Adipose tissue (tissue), 3 donors: ENCODE data around the gene PSME3IP1. TPM values are rescaled to one million over a fixed set of nuclear protein-coding genes. Genes with fewer than 3 reads are reported as not detected.
A peak's percentile ranks its signal among the peaks of the same experiment; 100 is the strongest.

Experiments used
- H3K27ac ChIP-seq: one replicate; pipeline ENCODE4 v1.5.1; 2013; ENCODE audit warnings: low read depth, low read length
- WGBS, 3 donors: extraction: QIAGEN DNeasy Blood & Tissue Kit; methylation state at CpG; one replicate each; pipeline ENCODE4 v1.1.7; 2013; 5-methylcytosine and 5-hydroxymethylcytosine counted together
- polyA plus RNA-seq, 3 donors: library from polyadenylated mRNA; stranded (reverse); fragments of 200-250 nt; gene quantifications; one replicate each; pipeline ENCODE4 v1.2.3, GENCODE V29; 2013
- donor health status: healthy with polysubstance abuse.
- donor health status: Bipolar disorder and iron deficiency.
- donor health status: healthy.

Gene PSME3IP1, protein sequence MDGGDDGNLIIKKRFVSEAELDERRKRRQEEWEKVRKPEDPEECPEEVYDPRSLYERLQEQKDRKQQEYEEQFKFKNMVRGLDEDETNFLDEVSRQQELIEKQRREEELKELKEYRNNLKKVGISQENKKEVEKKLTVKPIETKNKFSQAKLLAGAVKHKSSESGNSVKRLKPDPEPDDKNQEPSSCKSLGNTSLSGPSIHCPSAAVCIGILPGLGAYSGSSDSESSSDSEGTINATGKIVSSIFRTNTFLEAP
- 10 to 100 TPM; 28.2 to 44.6 (median 41.1) TPM for polyA plus RNA-seq

- H3K27ac ChIP-seq: peak within 1 kb of the TSS; percentile 94
Measured at GRCh38 chr16:57185945-57186871, at the start of gene PSME3IP1, which contains the start of gene RSPRY1. TSS of gene PSME3IP1 (minus strand) at chr16:57186039. CDS start at chr16:57173854, 12,185 bp downstream. TSS of gene RSPRY1 (plus strand) at chr16:57186329. CDS start at chr16:57204659, 18,330 bp downstream.

DNA sequence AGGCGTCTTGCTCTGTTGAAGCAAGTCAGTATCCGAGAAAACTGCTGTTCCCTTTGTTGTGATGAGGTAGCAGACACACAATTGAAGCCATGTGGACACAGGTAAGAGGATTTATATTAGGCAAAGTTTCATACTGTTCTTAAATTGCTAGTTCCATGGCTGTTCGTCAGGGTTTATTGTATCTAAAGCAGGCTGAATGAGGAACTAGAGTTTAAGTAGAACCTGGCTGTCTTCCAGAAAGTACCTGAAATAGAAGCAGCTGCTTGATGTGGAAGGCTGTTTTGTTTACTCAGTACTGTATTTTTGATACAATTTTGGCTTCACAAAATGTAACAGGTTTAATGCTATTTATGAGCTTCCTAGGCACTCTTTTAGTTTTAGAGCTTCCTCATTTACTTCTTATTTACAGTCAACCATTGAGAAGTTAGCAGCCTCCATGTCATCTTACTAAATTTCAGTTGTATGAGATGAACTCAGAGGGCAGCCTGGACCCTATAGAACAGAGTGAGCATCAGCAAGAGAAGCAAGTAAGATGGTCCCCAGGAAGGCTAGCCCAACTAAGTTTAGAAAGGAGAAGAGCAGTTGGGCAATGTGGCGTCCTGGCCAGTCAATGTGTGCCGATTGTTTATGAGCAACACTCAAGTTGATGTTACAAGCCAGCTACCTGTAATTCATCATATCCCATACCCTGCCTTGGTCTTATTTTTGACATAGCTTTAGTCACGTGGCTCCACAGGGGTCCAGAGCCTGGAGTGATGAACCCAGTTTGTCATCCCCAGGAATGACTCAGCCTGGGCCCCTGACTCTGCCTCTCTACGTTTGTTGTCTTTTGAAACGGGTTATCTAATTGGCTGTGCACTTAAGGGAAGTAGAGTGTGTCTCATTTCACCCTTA is 49.5 kb upstream of the PSME3IP1 start:
- no peak overlapping the region for H3K27ac ChIP-seq
- 64 to 84% (median 79%) methylated on average over 8 of the region's 8 CpGs for WGBS, 3 donors

More at GRCh38 chr16:57185945-57186871, at the start of gene PSME3IP1, which contains the start of gene RSPRY1:
- WGBS, 3 donors: 0% methylated on average over 63 to 64 of the region's 64 CpGs

DNA sequence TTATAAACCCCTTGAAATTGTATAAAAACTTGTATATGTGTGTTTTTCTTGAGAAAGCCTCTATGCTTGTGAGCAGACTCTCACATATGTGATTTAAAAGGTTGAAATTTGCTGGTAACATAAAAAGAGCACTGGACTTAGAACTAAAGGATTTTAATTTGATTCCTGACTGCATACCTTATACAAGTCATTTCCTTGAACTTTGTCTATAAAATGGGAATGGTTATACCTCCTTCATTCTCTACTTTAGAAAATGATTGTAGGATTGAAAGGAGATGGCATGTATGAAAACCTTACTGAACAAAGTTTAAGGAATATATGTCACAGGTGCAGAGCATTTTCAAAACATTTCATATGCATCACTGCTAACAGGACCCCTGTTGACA is 48.9 kb upstream of the PSME3IP1 start:
- no peak overlapping the region for H3K27ac ChIP-seq

DNA sequence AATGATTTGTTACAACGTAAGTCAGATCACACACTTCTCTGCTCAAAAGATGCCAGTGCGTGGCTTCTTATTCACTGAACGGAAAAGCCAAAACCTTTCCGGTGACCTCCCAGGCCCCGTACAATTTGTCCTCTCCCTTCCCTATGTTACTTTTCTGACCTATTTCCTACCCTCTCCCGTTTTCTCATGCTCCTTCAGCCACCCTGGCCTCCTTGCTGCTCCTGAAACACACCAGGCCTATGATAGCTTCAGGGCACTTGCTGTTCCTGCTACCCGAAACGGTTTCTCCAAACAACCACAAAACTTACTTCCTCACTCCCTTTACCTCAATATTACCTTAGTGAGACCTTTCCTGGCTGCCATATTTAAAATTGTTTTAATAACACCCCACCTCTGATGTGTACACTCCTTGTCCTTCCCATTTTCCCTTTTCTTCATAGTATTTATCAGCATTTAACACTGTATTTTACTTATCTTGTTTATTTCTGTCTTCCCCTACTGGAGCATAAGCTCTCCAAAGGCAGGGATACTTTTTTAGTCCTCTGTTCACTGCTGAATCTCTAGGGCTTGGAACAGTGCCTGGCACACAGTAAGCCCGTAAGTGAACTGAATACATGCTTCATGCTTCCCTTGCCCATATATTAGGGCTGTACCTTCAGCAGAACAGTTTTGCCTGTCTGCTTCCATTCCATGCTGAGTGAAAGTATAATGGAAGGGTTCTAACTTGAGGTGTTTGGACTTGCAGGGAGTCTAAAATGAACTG is 48.3 kb upstream of the PSME3IP1 start:
- WGBS, 3 donors: 92 to 93% (median 93%) methylated on average over 9 of the region's 9 CpGs
- no peak overlapping the region for H3K27ac ChIP-seq

GRCh38 chr16:57231821-57232350 is 46.0 kb upstream of the PSME3IP1 start:
- WGBS, 3 donors: 55 to 93% (median 88%) methylated on average over 3 of the region's 3 CpGs
- no peak overlapping the region for H3K27ac ChIP-seq

DNA sequence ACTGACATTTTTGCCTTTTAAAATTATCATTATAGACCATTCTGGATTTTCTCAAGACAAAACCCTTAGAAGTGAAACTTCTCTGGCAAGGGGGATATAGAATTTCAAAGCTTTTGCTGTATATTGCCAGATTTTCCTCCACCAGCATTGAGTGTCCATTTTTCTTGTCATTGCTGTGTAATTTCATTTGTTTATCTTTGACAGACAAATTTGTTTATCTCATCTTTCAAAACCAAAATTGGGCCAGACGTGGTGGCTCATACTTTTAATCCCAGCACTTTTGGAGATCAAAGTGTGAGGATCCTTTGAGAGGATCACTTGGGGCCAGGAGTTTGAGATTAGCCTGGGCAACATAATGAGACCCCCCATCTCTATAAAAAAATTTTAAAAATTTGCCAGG is 43.2 kb upstream of the PSME3IP1 start:
- 91 to 94% (median 92%) methylated on average over 1 of the region's 1 CpG for WGBS, 3 donors

GRCh38 chr16:57226701-57227621 is 41.1 kb upstream of the PSME3IP1 start:
- H3K27ac ChIP-seq: no peak overlapping the region
- 85 to 90% (median 85%) methylated on average over 4 of the region's 4 CpGs for WGBS, 3 donors

More for the DNA sequence above, 43.2 kb upstream of the PSME3IP1 start:
- no peak overlapping the region for H3K27ac ChIP-seq

GRCh38 chr16:57225978-57226377 is 40.1 kb upstream of the PSME3IP1 start:
- WGBS, 3 donors: 94 to 97% (median 95%) methylated on average over 7 of the region's 7 CpGs
- no peak overlapping the region for H3K27ac ChIP-seq

- WGBS, 3 donors: 97 to 99% (median 97%) methylated on average over 6 of the region's 6 CpGs
- no peak overlapping the region for H3K27ac ChIP-seq
Measured at GRCh38 chr16:57224651-57225335, 39.0 kb upstream of the PSME3IP1 start.

GRCh38 chr16:57223057-57223456 is 37.2 kb upstream of the PSME3IP1 start:
- WGBS, 3 donors: 89 to 93% (median 90%) methylated on average over 1 of the region's 1 CpG
- no peak overlapping the region for H3K27ac ChIP-seq

GRCh38 chr16:57216968-57217367 is 31.1 kb upstream of the PSME3IP1 start:
- WGBS, 3 donors: 86 to 93% (median 92%) methylated on average over 2 of the region's 2 CpGs
- H3K27ac ChIP-seq: no peak overlapping the region

GRCh38 chr16:57213462-57213861 is 27.6 kb upstream of the PSME3IP1 start:
- no peak overlapping the region for H3K27ac ChIP-seq
- WGBS, 3 donors: 76 to 92% (median 83%) methylated on average over 1 of the region's 1 CpG

DNA sequence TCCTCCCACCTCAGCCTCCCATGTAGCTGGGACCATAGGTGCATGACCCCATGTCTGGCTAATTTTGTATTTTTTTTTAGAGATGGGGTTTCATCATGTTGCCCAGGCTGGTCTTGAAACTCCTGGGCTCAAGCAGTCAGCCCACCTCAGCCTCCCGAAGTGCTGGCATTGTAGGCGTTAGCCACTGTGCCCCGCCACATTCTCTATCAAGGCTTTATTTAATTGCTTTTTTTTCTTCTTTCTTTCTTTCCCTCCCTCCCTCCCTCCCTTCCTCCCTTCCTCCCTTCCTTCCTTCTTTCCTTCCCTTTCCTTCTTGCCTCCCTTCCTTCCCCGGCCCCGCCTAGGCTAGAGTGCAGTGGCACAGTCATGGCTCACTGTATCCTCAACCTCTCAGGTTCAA is 23.9 kb upstream of the PSME3IP1 start:
- WGBS, 3 donors: 95 to 98% (median 96%) methylated on average over 5 of the region's 5 CpGs
- no peak overlapping the region for H3K27ac ChIP-seq

- WGBS, 3 donors: 92 to 98% (median 93%) methylated on average over 1 of the region's 1 CpG
- no peak overlapping the region for H3K27ac ChIP-seq
Measured at GRCh38 chr16:57208926-57209325, 23.1 kb upstream of the PSME3IP1 start.

- whole genome bisulfite sequencing, 3 donors: 92 to 94% (median 93%) methylated on average over 12 of the region's 12 CpGs
- no peak overlapping the region for H3K27ac ChIP-seq
Measured at GRCh38 chr16:57204675-57205074, 18.8 kb upstream of the PSME3IP1 start.

DNA sequence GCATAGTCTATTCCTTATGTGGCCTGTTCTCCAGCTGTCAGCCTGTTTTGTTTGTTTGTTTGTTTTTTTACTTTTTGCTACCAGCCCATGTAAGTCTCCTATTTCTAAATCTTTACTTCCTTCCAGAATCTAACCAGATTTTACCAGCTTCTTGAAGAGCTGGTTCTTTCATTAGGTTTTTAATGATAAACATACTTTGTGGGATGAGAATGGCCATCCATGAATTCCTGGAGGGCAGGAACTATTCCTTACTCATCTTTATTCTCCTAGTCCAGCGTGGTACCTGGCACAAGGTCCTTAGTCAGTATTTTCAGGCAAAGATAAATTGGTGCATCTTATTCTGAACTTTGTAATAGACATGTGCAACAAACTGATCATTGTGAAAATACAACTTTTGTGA is 17.6 kb upstream of the PSME3IP1 start:
- no peak overlapping the region for H3K27ac ChIP-seq
- 66 to 75% (median 72%) methylated on average over 1 of the region's 1 CpG for WGBS, 3 donors
